PC-3 (cell line): Measurements from ENCODE around the gene DDX39A. TPM values are rescaled to one million over a fixed set of nuclear protein-coding genes. Genes with fewer than 3 reads are reported as not detected.

ENCODE experiments used
- ATAC-seq: fragments of 200-7000 bp; cut with Tn5 transposase; 2 replicates; pipeline ENCODE4 v1.9.1; 2020; ENCODE audit warnings: mild to moderate bottlenecking, moderate library complexity
- BruUV-seq: library from RNA; stranded (reverse); fragments of 400-500 nt; replicated peaks from 2 replicates; lab custom pipeline; 2021; lab: Mats Ljungman, UMichigan
- CTCF ChIA-PET: fragments of 300-600 bp; sonication (Branson Sonifier 250); formaldehyde crosslinking; loops from one replicate; lab custom pipeline; 2022; ENCODE audit warnings: antibody characterized with exemption; lab: Charles Lee
- POLR2A ChIA-PET: fragments of 300-600 bp; sonication (Branson Sonifier 250); formaldehyde crosslinking; loops from one replicate; lab custom pipeline; 2022; ENCODE audit warnings: antibody characterized with exemption; ENCODE audit not compliant: unreplicated experiment; lab: Charles Lee
- DNase-seq: peaks from one replicate; pipeline ENCODE4 v3.0.0-alpha.2; 2015
- H2AFZ ChIP-seq: fragments of 300-600 bp; sonication (generic); 2 replicates; pipeline ENCODE4 v1.6.0; 2016; ENCODE audit warnings: antibody characterized with exemption, low read length
- H3F3A ChIP-seq: fragments of 300-600 bp; sonication (generic); one replicate; pipeline ENCODE4 v1.6.0; 2017; ENCODE audit warnings: antibody characterized with exemption, low read length, control low read depth, mild to moderate bottlenecking; ENCODE audit not compliant: unreplicated experiment
- H3K27ac ChIP-seq: fragments of 300-600 bp; sonication (generic); 2 replicates; pipeline ENCODE4 v1.5.1; 2016; ENCODE audit warnings: mild to moderate bottlenecking, low read length
- H3K27me3 ChIP-seq: fragments of 300-600 bp; sonication (generic); 2 replicates; pipeline ENCODE4 v1.6.1; 2016; ENCODE audit warnings: low read length, mixed read lengths
- H3K36me3 ChIP-seq: fragments of 300-600 bp; sonication (generic); 2 replicates; pipeline ENCODE4 v1.6.1; 2016; ENCODE audit warnings: low read depth, mixed run types, low read length, mixed read lengths
- H3K4me1 ChIP-seq: fragments of 300-600 bp; sonication (generic); 2 replicates; pipeline ENCODE4 v1.5.1; 2016; ENCODE audit warnings: low read length; ENCODE audit not compliant: insufficient read depth
- H3K4me2 ChIP-seq: fragments of 300-600 bp; sonication (generic); 2 replicates; pipeline ENCODE4 v1.6.0; 2016; ENCODE audit warnings: low read length
- H3K4me3 ChIP-seq: fragments of 300-600 bp; sonication (generic); 2 replicates; pipeline ENCODE4 v1.5.1; 2016; ENCODE audit warnings: mild to moderate bottlenecking, low read length, mixed read lengths
- H3K79me2 ChIP-seq: fragments of 300-600 bp; sonication (generic); 2 replicates; pipeline ENCODE4 v1.6.1; 2017; ENCODE audit warnings: low read length, mixed read lengths
- H3K9ac ChIP-seq: fragments of 300-600 bp; sonication (generic); 2 replicates; pipeline ENCODE4 v1.6.0; 2016; ENCODE audit warnings: mild to moderate bottlenecking, low read length
- H3K9me2 ChIP-seq: fragments of 300-600 bp; sonication (generic); replicated peaks from 2 replicates; pipeline ENCODE4 v1.6.1; 2016; ENCODE audit warnings: mixed run types, low read length, mixed read lengths
- H3K9me3 ChIP-seq: fragments of 300-600 bp; sonication (generic); 2 replicates; pipeline ENCODE4 v1.6.1; 2016; ENCODE audit warnings: low read length, mixed read lengths
- H4K20me1 ChIP-seq: fragments of 300-600 bp; sonication (generic); 2 replicates; pipeline ENCODE4 v1.6.1; 2016; ENCODE audit warnings: low read length, mixed read lengths
- CTCF ChIP-seq: fragments of 300-600 bp; sonication (generic); conservative IDR thresholded peaks from 2 replicates; pipeline ENCODE4 v1.5.1; 2017; ENCODE audit warnings: antibody characterized with exemption, low read depth, mild to moderate bottlenecking, low read length
- EZH2 ChIP-seq: fragments of 300-600 bp; sonication (generic); IDR thresholded peaks from one replicate; pipeline ENCODE4 v1.6.1; 2017; ENCODE audit warnings: antibody characterized with exemption, mild to moderate bottlenecking, low read length; ENCODE audit not compliant: unreplicated experiment
- EZH2phosphoT487 ChIP-seq: fragments of 300-600 bp; sonication (generic); IDR thresholded peaks from 2 replicates; pipeline ENCODE4 v1.6.1; 2018; ENCODE audit warnings: mild to moderate bottlenecking, antibody characterized with exemption, low read length, borderline replicate concordance
- intact Hi-C: fragments of 100-400 bp; cut with micrococcal nuclease; formaldehyde crosslinking; loops from 2 replicates; pipeline ENCODE4 v1.9.0; 2023
- total RNA-seq: library from RNA; depleted of rRNA; stranded (reverse); fragments of >200 nt; gene quantifications from 2 replicates; pipeline ENCODE4 v1.2.3, GENCODE V29; 2014

Gene DDX39A
- total RNA-seq, 1 experiment from 2014 or later: 311 TPM

- H3K9ac ChIP-seq: peak overlapping the region; percentile 13
- ATAC-seq: peak; percentile 7; the same call in 1 of the 2 replicates
- peak; percentile 56 for DNase-seq
These were observed 35.2 kb downstream of the DDX39A start for GRCh38 chr19:14383661-14384555.

DNA sequence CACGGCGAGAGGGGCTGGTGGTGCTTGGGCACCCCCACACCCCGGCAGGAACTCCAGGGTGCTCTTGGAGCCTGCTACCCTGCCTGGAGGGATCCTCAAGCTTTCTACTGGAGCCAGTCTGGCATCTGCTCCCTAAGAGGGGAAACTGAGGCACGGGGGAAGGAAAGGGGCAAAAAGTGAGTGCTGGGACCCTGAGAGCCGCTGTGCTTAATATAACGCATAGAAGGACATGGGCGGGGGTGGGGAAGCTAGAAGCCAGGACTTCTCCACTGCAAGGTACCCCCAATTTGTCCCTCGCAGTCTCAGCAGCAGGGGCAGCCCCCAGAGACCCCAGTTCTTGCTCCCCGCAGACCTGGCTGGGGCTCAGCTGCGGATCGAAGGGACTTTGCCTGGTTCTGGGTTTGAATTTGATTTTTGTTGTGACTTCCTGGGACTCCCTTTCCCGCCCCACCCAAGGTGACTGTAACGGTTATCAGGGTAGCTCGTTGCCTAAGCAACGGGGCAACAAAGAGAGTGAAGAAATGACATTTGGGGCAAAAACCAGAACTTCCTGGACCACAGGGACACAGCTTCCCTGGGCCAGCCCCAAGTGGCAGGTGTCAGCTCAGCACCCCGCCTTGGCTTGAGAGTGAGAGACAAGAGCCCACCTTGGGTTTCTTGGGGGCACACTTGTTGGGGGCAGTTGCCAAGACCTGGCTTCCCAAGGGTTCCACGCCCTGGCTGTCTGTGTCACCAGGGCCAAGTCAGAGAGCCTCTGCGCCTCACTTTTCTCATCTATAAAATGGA is 37.3 kb downstream of the DDX39A start:
- Histone ChIP-seq H3K79me2 (peaks cover 50% of the 10 kb centered on the region), H3K9ac (peak overlapping the region; percentile 92), H3F3A (no peaks in the 10 kb centered on the region), H3K36me3 (peaks cover 2% of the 10 kb centered on the region; the same call in 1 of the 2 replicates), H2AFZ (peak overlapping the region; percentile 81; the same call in 1 of the 2 replicates), H3K27me3 (no peaks in the 10 kb centered on the region), H3K4me2 (peak overlapping the region; percentile 85), H3K27ac (peak overlapping the region; percentile 74), H3K9me3 (no peaks in the 10 kb centered on the region), H3K4me3 (peak overlapping the region; percentile 73), H4K20me1 (peaks cover 14% of the 10 kb centered on the region; the same call in 1 of the 2 replicates), H3K9me2 (no peaks in the 10 kb centered on the region), H3K4me1 (peaks cover 36% of the 10 kb centered on the region)
- ATAC-seq: peak; percentile 14
- no peak for TF ChIP-seq EZH2phosphoT487
- ChIA-PET POLR2A (interaction anchor here (0.5 to 1.0 kb wide), 3 partner anchors 124 to 542 kb away, joined by 3 to 5 read pairs (median 3); no protein-coding TSS in a partner anchor), CTCF (interaction anchor here (0.5 to 1.5 kb wide), 2 partner anchors 136 to 245 kb away, joined by 5 to 6 read pairs; partner anchors contain the start of gene ASF1B)
- intact Hi-C loops: loop anchor here (10.0 kb wide), 1 partner anchor 247 kb away; the partner anchor contains the start of gene ASF1B
- BruUV-seq: TSS peak; percentile 80
- peak; percentile 69 for DNase-seq

More at GRCh38 chr19:14383661-14384555, 35.2 kb downstream of the DDX39A start:
- Histone ChIP-seq H3K79me2 (peaks cover 54% of the 10 kb centered on the region), H4K20me1 (peaks cover 14% of the 10 kb centered on the region; the same call in 1 of the 2 replicates), H3K9me2 (no peaks in the 10 kb centered on the region), H3K27me3 (no peaks in the 10 kb centered on the region), H3K36me3 (peaks cover 2% of the 10 kb centered on the region; the same call in 1 of the 2 replicates), H3F3A (no peaks in the 10 kb centered on the region), H2AFZ (no peak overlapping the region), H3K4me1 (peaks cover 36% of the 10 kb centered on the region), H3K9me3 (no peaks in the 10 kb centered on the region), H3K27ac (peak overlapping the region; percentile 48), H3K4me2 (peak overlapping the region; percentile 85), H3K4me3 (peak overlapping the region; percentile 73)
- TF ChIP-seq EZH2 (no peak), CTCF (no peak), EZH2phosphoT487 (no peak)
- intact Hi-C loops: loop anchor here (10.0 kb wide), 1 partner anchor 249 kb away; the partner anchor contains the start of gene ASF1B
- ChIA-PET POLR2A (no interaction called here), CTCF (interaction anchor here (1.2 kb wide), 1 partner anchor 248 kb away, joined by 4 read pairs; the partner anchor contains the start of gene ASF1B)
- BruUV-seq: no TSS peak
